Effector memory CD4-positive, alpha-beta T cell (primary cell): ENCODE measurements around the gene PCBP2.

ENCODE experiments used
- DNase-seq, 3 donors: peaks; one replicate each; pipeline ENCODE4 v3.0.0-alpha.2; 2020
- H3K27ac ChIP-seq: 2 replicates; pipeline ENCODE4 v1.7.0; 2013; ENCODE audit warnings: mild to moderate bottlenecking, low read length, moderate library complexity; ENCODE audit not compliant: insufficient read depth, poor library complexity, severe bottlenecking
- H3K27me3 ChIP-seq: replicated peaks from 2 replicates; pipeline ENCODE4 v1.7.0; 2013; ENCODE audit warnings: mild to moderate bottlenecking, low read length; ENCODE audit not compliant: insufficient read depth, control insufficient read depth, poor library complexity, severe bottlenecking
- H3K36me3 ChIP-seq: 2 replicates; pipeline ENCODE4 v1.7.0; 2013; ENCODE audit warnings: mild to moderate bottlenecking, low read length, moderate library complexity; ENCODE audit not compliant: control insufficient read depth, insufficient read depth
- H3K4me1 ChIP-seq: 2 replicates; pipeline ENCODE4 v1.7.0; 2013; ENCODE audit warnings: low read length, mild to moderate bottlenecking; ENCODE audit not compliant: control insufficient read depth, insufficient read depth, poor library complexity, severe bottlenecking
- H3K4me3 ChIP-seq: 2 replicates; pipeline ENCODE4 v1.7.0; 2013; ENCODE audit warnings: low read length, low read depth, mild to moderate bottlenecking; ENCODE audit not compliant: insufficient read depth, poor library complexity, severe bottlenecking
- H3K9me3 ChIP-seq: 2 replicates; pipeline ENCODE4 v1.7.0; 2013; ENCODE audit warnings: mild to moderate bottlenecking, low read length, moderate library complexity; ENCODE audit not compliant: control insufficient read depth

The PCBP2 gene

DNA sequence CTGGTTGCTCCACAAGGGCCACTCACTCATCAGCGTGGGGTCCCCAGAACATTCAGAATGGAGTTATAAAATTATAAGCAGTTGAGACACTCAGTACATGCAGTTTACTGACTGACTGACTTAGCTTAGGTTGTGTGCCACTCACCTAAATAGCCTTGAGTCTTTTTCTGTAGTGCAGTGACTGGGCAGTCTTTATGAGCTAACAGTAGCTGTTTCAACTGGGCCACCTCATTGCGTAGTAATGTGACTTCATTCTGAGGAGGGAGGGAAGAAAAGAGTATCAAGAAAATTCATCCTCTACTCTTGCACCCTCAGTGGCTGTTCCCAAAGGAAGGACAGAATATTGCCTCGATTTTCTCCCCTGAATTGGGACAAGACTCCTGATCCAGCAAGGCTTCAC, 71.2 kb downstream of the PCBP2 start:
- Histone ChIP-seq H3K9me3 (no peaks in the 10 kb centered on the region), H3K4me3 (no peak overlapping the region), H3K27me3 (no peaks in the 10 kb centered on the region), H3K27ac (no peak overlapping the region), H3K36me3 (peaks cover 60% of the 10 kb centered on the region), H3K4me1 (no peaks in the 10 kb centered on the region)
- no peak for DNase-seq

DNA sequence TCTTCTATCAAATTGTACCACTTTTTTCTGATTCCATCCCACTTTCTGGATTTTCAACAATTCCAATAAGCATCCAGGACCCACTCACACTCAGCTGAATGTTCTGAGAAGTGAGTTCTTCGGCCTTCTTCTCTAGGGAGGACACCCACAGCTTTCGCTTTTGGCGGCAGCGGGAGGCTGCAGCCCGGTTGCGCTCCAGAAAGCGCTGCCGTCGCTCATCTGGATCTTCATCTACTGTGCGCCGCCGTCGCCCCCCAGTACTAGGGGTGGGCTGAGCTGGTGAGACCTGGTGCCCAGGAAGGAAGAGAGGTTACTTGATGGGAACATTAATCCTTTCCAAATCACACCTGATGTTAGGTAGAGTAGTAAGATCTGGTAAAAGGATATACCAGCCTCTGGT, 72.6 kb downstream of the PCBP2 start:
- Histone ChIP-seq H3K36me3 (peaks cover 49% of the 10 kb centered on the region), H3K9me3 (no peaks in the 10 kb centered on the region)
- no peak for DNase-seq

DNA sequence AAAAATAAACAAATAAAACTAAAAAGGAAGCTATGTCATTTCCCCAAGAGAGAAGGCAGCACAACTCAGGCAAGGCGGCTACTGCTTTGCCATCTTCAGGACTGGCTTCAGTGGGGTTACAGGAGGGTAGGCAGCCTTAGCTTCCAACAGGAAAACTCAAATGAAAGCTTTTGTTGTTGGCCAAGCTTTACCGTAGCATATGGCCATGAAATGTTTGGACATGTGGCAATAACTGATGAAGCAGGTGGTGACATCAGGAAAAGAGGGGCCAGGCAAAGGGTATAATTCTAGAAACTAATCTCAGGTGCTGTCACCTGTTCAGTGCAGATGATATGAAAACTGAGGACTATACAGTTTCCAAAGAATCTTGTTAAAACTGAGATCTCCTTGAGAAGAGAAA, 78.2 kb downstream of the PCBP2 start:
- Histone ChIP-seq H3K9me3 (no peaks in the 10 kb centered on the region), H3K27me3 (no peaks in the 10 kb centered on the region), H3K36me3 (peaks cover 46% of the 10 kb centered on the region), H3K4me1 (no peaks in the 10 kb centered on the region), H3K4me3 (no peak overlapping the region), H3K27ac (no peak overlapping the region)
- DNase-seq: no peak

More for the DNA sequence above, 72.6 kb downstream of the PCBP2 start:
- no peak overlapping the region for H3K27ac ChIP-seq
- H3K27me3 ChIP-seq: no peaks in the 10 kb centered on the region
- H3K4me1 ChIP-seq: no peaks in the 10 kb centered on the region
- no peak overlapping the region for H3K4me3 ChIP-seq
